Anterior cingulate cortex (tissue), 58 donors: ENCODE results near the gene SIL1.
"Not testable (repeated sequence)": the region's sequence is repeated elsewhere in the genome, so short reads cannot be mapped to it uniquely, and the experiment has no call there.

ENCODE experiments used
- DNase-seq, 58 donors: peaks; one replicate each; lab custom pipeline; 2025; lab: John Stamatoyannopoulos, UW

Gene SIL1

GRCh38 chr5:139178589-139178917 lies 19.6 kb downstream of the SIL1 start:
- no peak for DNase-seq

GRCh38 chr5:139177809-139178588 lies 20.2 kb downstream of the SIL1 start:
- peak in 13 of 58 donors; percentile 1 to 43 (median 10) for DNase-seq

- not testable (repeated sequence) for DNase-seq
Measured at GRCh38 chr5:139177281-139177680, 20.9 kb downstream of the SIL1 start.

GRCh38 chr5:139174382-139174781 lies 23.8 kb downstream of the SIL1 start:
- not testable (repeated sequence) for DNase-seq

GRCh38 chr5:139171779-139172404 lies 26.3 kb downstream of the SIL1 start:
- no peak for DNase-seq

GRCh38 chr5:139167952-139168720 lies 30.0 kb downstream of the SIL1 start:
- DNase-seq = no peak

GRCh38 chr5:139167533-139167932 lies 30.6 kb downstream of the SIL1 start:
- DNase-seq = no peak

- no peak for DNase-seq
Measured at GRCh38 chr5:139167063-139167462, 31.1 kb downstream of the SIL1 start.

GRCh38 chr5:139164897-139165296 lies 33.3 kb downstream of the SIL1 start:
- not testable (repeated sequence) for DNase-seq

GRCh38 chr5:139164020-139164419 lies 34.1 kb downstream of the SIL1 start:
- no peak for DNase-seq

- no peak for DNase-seq
Measured at GRCh38 chr5:139162448-139162847, 35.7 kb downstream of the SIL1 start.

- no peak for DNase-seq
Measured at GRCh38 chr5:139158791-139159190, 39.4 kb downstream of the SIL1 start.

- no peak for DNase-seq
Measured at GRCh38 chr5:139157556-139157955, 40.6 kb downstream of the SIL1 start.

- no peak for DNase-seq
Measured at GRCh38 chr5:139156814-139157213, 41.4 kb downstream of the SIL1 start.

GRCh38 chr5:139155333-139155732 lies 42.8 kb downstream of the SIL1 start:
- no peak for DNase-seq

- no peak for DNase-seq
Measured at GRCh38 chr5:139151902-139152301, 46.3 kb downstream of the SIL1 start.

- DNase-seq = no peak
Measured at GRCh38 chr5:139150367-139150999, 47.7 kb downstream of the SIL1 start.

GRCh38 chr5:139149477-139150199 lies 48.5 kb downstream of the SIL1 start:
- no peak for DNase-seq

- DNase-seq = no peak
Measured at GRCh38 chr5:139148986-139149385, 49.2 kb downstream of the SIL1 start.

GRCh38 chr5:139148306-139148705 lies 49.9 kb downstream of the SIL1 start:
- no peak for DNase-seq
